Kidney (tissue), 14 donors: ENCODE results near the gene CDK14. TPM values are rescaled to one million over a fixed set of nuclear protein-coding genes. Genes with fewer than 3 reads are reported as not detected.

Experiments used
- DNase-seq, 5 donors: peaks; one replicate each; pipeline ENCODE4 v3.0.0-alpha.2; 2013 to 2020
- FAIRE-seq: peaks from 2 replicates; lab custom pipeline; 2012; peaks lifted over from hg19 to GRCh38; lab: Jason Lieb, UNC
- H3K27ac ChIP-seq, 2 donors: one replicate each; pipeline ENCODE4 v1.7.0; 2013; ENCODE audit warnings: low read depth in 2 of 2, low read length in 2 of 2, inconsistent platforms in 1 of 2
- H3K27me3 ChIP-seq: one replicate; pipeline ENCODE4 v1.7.1; 2013; ENCODE audit warnings: low read length, inconsistent platforms; ENCODE audit not compliant: control insufficient read depth, insufficient read depth
- H3K36me3 ChIP-seq, 3 donors: one replicate each; pipeline versions ENCODE4 v1.7.0 to v1.7.1; 2013; ENCODE audit warnings: low read length in 3 of 3, control low read depth in 1 of 3, inconsistent platforms in 1 of 3; ENCODE audit not compliant: insufficient read depth in 3 of 3, control insufficient read depth in 2 of 3
- H3K4me1 ChIP-seq, 3 donors: one replicate each; pipeline versions ENCODE4 v1.7.0 to v1.7.1; 2013; ENCODE audit warnings: low read length in 3 of 3, inconsistent platforms in 1 of 3, low read depth in 1 of 3; ENCODE audit not compliant: control insufficient read depth in 2 of 3, insufficient read depth in 2 of 3
- H3K4me3 ChIP-seq, 3 donors: one replicate each; pipeline versions ENCODE4 v1.7.0 to v1.8.1; 2013; ENCODE audit warnings: low read length in 3 of 3, control low read depth in 1 of 3, inconsistent platforms in 1 of 3
- H3K9ac ChIP-seq, 3 donors: one replicate each; pipeline versions ENCODE4 v1.7.0 to v1.7.1; 2013; ENCODE audit warnings: low read length in 3 of 3, control low read depth in 1 of 3, inconsistent platforms in 1 of 3
- H3K9me3 ChIP-seq, 3 donors: one replicate each; pipeline versions ENCODE4 v1.7.0 to v1.7.1; 2013; ENCODE audit warnings: low read length in 3 of 3, control low read depth in 1 of 3, inconsistent platforms in 1 of 3; ENCODE audit not compliant: control insufficient read depth in 2 of 3, insufficient read depth in 1 of 3
- CTCF ChIP-seq: IDR thresholded peaks from 3 replicates; pipeline ENCODE4 v1.5.1; 2012; ENCODE audit warnings: mild to moderate bottlenecking, moderate library complexity, borderline replicate concordance; ENCODE audit not compliant: insufficient read depth; ENCODE audit errors: extremely low read depth
- intact Hi-C: fragments of 100-400 bp; cut with DNase I; formaldehyde crosslinking; loops from one replicate; pipeline ENCODE4 v1.11.1; 2022
- polyA plus RNA-seq: library from polyadenylated mRNA; stranded (reverse); fragments of 350-450 nt; fragmentation: Illumina TruSeq; extraction: RNeasy Lipid Tissue Mini Kit (QIAGEN cat#74804); gene quantifications from one replicate; pipeline ENCODE4 v1.2.3, GENCODE V29; 2014; ENCODE audit warnings: low read depth, low replicate concordance; ENCODE audit not compliant: insufficient read depth
- total RNA-seq: library from RNA; stranded (reverse); fragmentation: NEBNext Ultra II Directional; extraction: Animal tissue kit (Norgen Biotek cat#: 25700); gene quantifications from one replicate; pipeline ENCODE4 v1.2.1, GENCODE V29; 2021
- donor health status: control.
- donor health status: control.
- donor health status: control.
- donor health status: control.
- donor health status: control.
- donor health status: DM: yes; HTN: yes; CAD: no.
- donor health status: Normal renal cell carcinoma (clear cell type).

Gene CDK14
- total and polyA plus RNA-seq, 2 donors from 2014 or later, result 11.9 to 33.9 TPM

GRCh38 chr7:90719155-90719554 lies 123.0 kb downstream of the CDK14 start:
- Histone ChIP-seq H3K9me3 (no peaks in the 10 kb centered on the region), H3K36me3 (no peaks in the 10 kb centered on the region), H3K27me3 (no peaks in the 10 kb centered on the region), H3K27ac (peak overlapping the region; percentile 49 to 75), H3K4me3 (no peak overlapping the region), H3K4me1 (peaks cover 0 to 40% (median 16%) of the 10 kb centered on the region in 3 donors), H3K9ac (no peak overlapping the region)
- TF ChIP-seq CTCF, result no peak
- intact Hi-C loops, result no loop called here
- no peak for FAIRE-seq
- DNase-seq, result no peak

DNA sequence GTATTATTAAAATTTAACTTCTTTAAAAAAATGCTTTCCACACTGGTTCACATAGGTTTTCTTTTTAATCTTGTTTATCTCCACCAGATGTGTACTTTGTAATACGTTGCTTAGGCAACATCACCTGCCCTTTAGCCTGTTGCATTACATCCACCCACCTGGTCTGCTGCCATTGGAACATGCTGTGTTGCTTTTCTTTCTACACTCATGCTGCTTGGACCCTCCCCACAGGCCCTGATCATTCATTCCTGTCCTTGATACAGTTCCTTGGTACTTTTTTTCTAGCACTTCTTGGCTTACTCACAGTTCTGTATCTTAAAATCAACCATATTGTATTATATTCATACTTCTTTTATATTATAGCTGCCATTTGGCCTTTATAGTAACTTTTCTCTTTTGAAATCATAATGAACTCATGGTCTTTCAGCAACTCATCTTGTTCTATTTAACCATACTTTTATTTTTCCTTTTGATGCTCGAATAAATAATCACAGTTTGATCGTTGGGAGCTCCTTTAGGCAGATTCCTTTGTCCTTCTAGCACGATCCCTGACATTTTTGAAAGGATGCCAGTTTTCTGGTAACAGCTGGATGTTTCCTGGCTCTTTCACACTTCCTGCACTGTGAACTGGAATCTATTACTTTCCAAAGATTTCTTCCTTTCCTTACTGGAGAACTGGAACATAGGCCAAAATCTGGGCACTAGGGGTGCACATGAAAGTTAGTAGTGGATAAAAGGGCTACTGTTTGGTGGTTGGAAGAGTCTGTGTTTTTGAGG lies 125.1 kb downstream of the CDK14 start:
- Histone ChIP-seq H3K36me3 (no peaks in the 10 kb centered on the region), H3K4me1 (peaks cover 0 to 52% (median 16%) of the 10 kb centered on the region in 3 donors), H3K9ac (no peak overlapping the region), H3K27ac (peak overlapping the region; percentile 45 to 76), H3K9me3 (no peaks in the 10 kb centered on the region), H3K4me3 (peak overlapping the region in 2 of 3 donors; percentile 2 to 9), H3K27me3 (no peaks in the 10 kb centered on the region)
- DNase-seq (peak in 3 of 5 donors; percentile 21 to 74 (median 58)), FAIRE-seq (peak; percentile 41)
- intact Hi-C loops, result no loop called here
- no peak for TF ChIP-seq CTCF

- no peaks in the 10 kb centered on the region for H3K27me3 ChIP-seq
- intact Hi-C loops, result no loop called here
- H3K9ac ChIP-seq, result no peak overlapping the region
- peak overlapping the region; percentile 45 to 76 for H3K27ac ChIP-seq
- H3K36me3 ChIP-seq, result no peaks in the 10 kb centered on the region
- H3K4me3 ChIP-seq, result no peak overlapping the region
- no peak for FAIRE-seq
- no peak for DNase-seq
- H3K4me1 ChIP-seq, result peaks cover 0 to 54% (median 18%) of the 10 kb centered on the region in 3 donors
- no peaks in the 10 kb centered on the region for H3K9me3 ChIP-seq
- TF ChIP-seq CTCF, result no peak
These were observed 125.8 kb downstream of the CDK14 start for GRCh38 chr7:90721869-90722431.
